Neuronal stem cell (in vitro differentiated cells): ENCODE measurements around the gene PTPRZ1.

Experiments used
- DNase-seq: peaks from one replicate; pipeline ENCODE4 v3.0.0-alpha.2; 2013; ENCODE audit warnings: low spot score
- H2AFZ ChIP-seq: one replicate; pipeline ENCODE4 v1.6.1; 2013; ENCODE audit warnings: mild to moderate bottlenecking, low read length, inconsistent platforms
- H2AK5ac ChIP-seq: 2 replicates; pipeline ENCODE4 v1.6.1; 2013; ENCODE audit warnings: low read depth, mild to moderate bottlenecking, inconsistent platforms, low read length, moderate library complexity, mixed read lengths
- H2BK120ac ChIP-seq: 2 replicates; pipeline ENCODE4 v1.6.1; 2013; ENCODE audit warnings: low read depth, mild to moderate bottlenecking, inconsistent platforms, low read length, moderate library complexity, mixed read lengths
- H2BK12ac ChIP-seq: one replicate; pipeline ENCODE4 v1.6.1; 2013; ENCODE audit warnings: low read length, inconsistent platforms
- H2BK15ac ChIP-seq: 2 replicates; pipeline ENCODE4 v1.6.1; 2013; ENCODE audit warnings: mild to moderate bottlenecking, low read length, inconsistent platforms, mixed read lengths
- H2BK5ac ChIP-seq: one replicate; pipeline ENCODE4 v1.6.1; 2013; ENCODE audit warnings: inconsistent platforms, mild to moderate bottlenecking, low read length, moderate library complexity
- H3K14ac ChIP-seq: one replicate; pipeline ENCODE4 v1.6.1; 2013; ENCODE audit warnings: low read length, inconsistent platforms
- H3K18ac ChIP-seq: 2 replicates; pipeline ENCODE4 v1.6.1; 2013; ENCODE audit warnings: low read length, inconsistent platforms
- H3K23ac ChIP-seq: 2 replicates; pipeline ENCODE4 v1.6.1; 2013; ENCODE audit warnings: low read depth, mild to moderate bottlenecking, mixed read lengths, low read length, inconsistent platforms; ENCODE audit not compliant: poor library complexity
- H3K27ac ChIP-seq: replicated peaks from 3 replicates; pipeline ENCODE4 v1.5.1; 2013; ENCODE audit warnings: low read length, inconsistent platforms
- H3K27me3 ChIP-seq, 3 experiments: 2 replicates each; pipeline ENCODE4 v1.6.1; 2013; ENCODE audit warnings: low read length in 3 of 3, mild to moderate bottlenecking in 2 of 3, inconsistent platforms in 1 of 3, low read depth in 1 of 3, mixed read lengths in 1 of 3, moderate library complexity in 1 of 3; ENCODE audit not compliant: control insufficient read depth in 3 of 3, insufficient read depth in 3 of 3
- H3K36me3 ChIP-seq, 2 donors: replicated peaks in 1 of 2; 2 replicates each; pipeline ENCODE4 v1.6.1; 2013; ENCODE audit warnings: low read length in 2 of 2; ENCODE audit not compliant: control insufficient read depth in 2 of 2, insufficient read depth in 2 of 2
- H3K4ac ChIP-seq: 2 replicates; pipeline ENCODE4 v1.6.1; 2013; ENCODE audit warnings: inconsistent platforms, mild to moderate bottlenecking, low read length, moderate library complexity
- H3K4me1 ChIP-seq, 2 donors: 1 replicate in 1 of 2; 2 replicates in 1 of 2; pipeline ENCODE4 v1.6.1; 2013; ENCODE audit warnings: low read length in 2 of 2, low read depth in 1 of 2; ENCODE audit not compliant: control insufficient read depth in 2 of 2, insufficient read depth in 1 of 2
- H3K4me2 ChIP-seq: one replicate; pipeline ENCODE4 v1.6.1; 2013; ENCODE audit warnings: mild to moderate bottlenecking, low read length, inconsistent platforms; ENCODE audit not compliant: insufficient read depth, poor library complexity, severe bottlenecking
- H3K4me3 ChIP-seq, 2 donors: 2 replicates each; pipeline ENCODE4 v1.5.1; 2013; ENCODE audit warnings: low read length in 2 of 2, mild to moderate bottlenecking in 2 of 2, inconsistent platforms in 1 of 2, moderate library complexity in 1 of 2
- H3K79me1 ChIP-seq: one replicate; pipeline ENCODE4 v1.6.1; 2013; ENCODE audit warnings: low read depth, mild to moderate bottlenecking, inconsistent platforms, low read length, moderate library complexity
- H3K9ac ChIP-seq: one replicate; pipeline ENCODE4 v1.6.1; 2013; ENCODE audit warnings: mild to moderate bottlenecking, low read depth, low read length, inconsistent platforms; ENCODE audit not compliant: poor library complexity
- H3K9me3 ChIP-seq, 2 donors: replicated peaks in 1 of 2; 2 replicates each; pipeline versions ENCODE3 to v1.6.1; 2013; ENCODE audit warnings: low read length in 2 of 2, mild to moderate bottlenecking in 2 of 2, inconsistent platforms in 1 of 2, low read depth in 1 of 2, mixed read lengths in 1 of 2, moderate library complexity in 1 of 2; ENCODE audit not compliant: control insufficient read depth in 2 of 2, insufficient read depth in 1 of 2
- H4K8ac ChIP-seq: one replicate; pipeline ENCODE4 v1.6.1; 2013; ENCODE audit warnings: low read depth, mild to moderate bottlenecking, inconsistent platforms, low read length, moderate library complexity
- H4K91ac ChIP-seq: one replicate; pipeline ENCODE4 v1.6.1; 2013; ENCODE audit warnings: low read length, low read depth, mild to moderate bottlenecking, inconsistent platforms; ENCODE audit not compliant: poor library complexity
- WGBS, 2 donors: extraction: QIAGEN DNeasy Blood & Tissue Kit; methylation state at CpG; one replicate each; pipeline ENCODE4 v1.1.7; 2013; ENCODE audit warnings: missing lambda C conversion rate in 2 of 2, mixed read lengths in 1 of 2; ENCODE audit not compliant: insufficient read length in 2 of 2, insufficient replicate concordance in 1 of 2; ENCODE audit errors: extremely low coverage in 2 of 2; 5-methylcytosine and 5-hydroxymethylcytosine counted together

PTPRZ1 gene

DNA sequence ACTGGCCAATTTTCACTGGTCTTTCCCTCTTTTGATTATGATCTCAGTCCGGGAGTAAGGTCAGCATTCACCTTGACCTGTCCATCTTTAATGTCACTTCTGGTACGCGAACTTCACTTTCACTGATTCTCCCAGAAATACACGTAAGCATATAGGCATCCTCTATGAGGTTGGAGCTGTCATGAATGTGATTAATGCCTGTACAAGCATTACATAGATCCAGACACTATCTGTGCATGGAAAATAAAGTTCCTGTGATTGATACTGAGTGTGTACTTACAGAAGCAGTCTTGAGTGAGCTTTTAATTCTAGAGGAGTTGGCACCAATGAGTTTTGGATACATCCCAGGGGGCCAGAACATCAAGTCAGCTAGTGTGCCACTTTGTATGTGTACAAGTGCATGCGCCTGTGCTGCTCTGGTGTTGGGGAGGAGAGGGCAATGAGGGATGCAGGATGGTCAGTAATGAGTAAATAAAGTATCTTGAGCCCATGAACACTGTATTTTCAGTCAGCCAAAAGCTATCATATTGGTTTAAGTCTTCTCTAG lies 6.0 kb downstream of the PTPRZ1 start:
- no peak overlapping the region for H3K23ac ChIP-seq
- no peak overlapping the region for H3K27ac ChIP-seq
- no CpG with 5 or more reads among the region's 5 CpGs for WGBS, 2 donors
- no peak overlapping the region for H3K18ac ChIP-seq
- no peak for DNase-seq
- H2AFZ ChIP-seq: no peak overlapping the region
- H3K36me3 ChIP-seq: peaks cover 4 to 82% of the 10 kb centered on the region in 2 donors
- no peak overlapping the region for H2BK15ac ChIP-seq
- no peak overlapping the region for H2AK5ac ChIP-seq
- no peak overlapping the region for H3K14ac ChIP-seq
- H3K9ac ChIP-seq: no peak overlapping the region
- H2BK120ac ChIP-seq: no peak overlapping the region
- no peak overlapping the region for H4K8ac ChIP-seq
- no peak overlapping the region for H3K4ac ChIP-seq
- no peak overlapping the region for H2BK12ac ChIP-seq
- no peak overlapping the region for H3K4me3 ChIP-seq
- no peak overlapping the region for H3K4me2 ChIP-seq
- no peaks in the 10 kb centered on the region for H3K79me1 ChIP-seq
- peaks cover 0 to 21% of the 10 kb centered on the region in 2 donors for H3K4me1 ChIP-seq
- H3K9me3 ChIP-seq: peaks cover 0 to 68% of the 10 kb centered on the region in 2 donors
- H4K91ac ChIP-seq: no peak overlapping the region
- no peaks in the 10 kb centered on the region for H3K27me3 ChIP-seq
- no peak overlapping the region for H2BK5ac ChIP-seq

DNA sequence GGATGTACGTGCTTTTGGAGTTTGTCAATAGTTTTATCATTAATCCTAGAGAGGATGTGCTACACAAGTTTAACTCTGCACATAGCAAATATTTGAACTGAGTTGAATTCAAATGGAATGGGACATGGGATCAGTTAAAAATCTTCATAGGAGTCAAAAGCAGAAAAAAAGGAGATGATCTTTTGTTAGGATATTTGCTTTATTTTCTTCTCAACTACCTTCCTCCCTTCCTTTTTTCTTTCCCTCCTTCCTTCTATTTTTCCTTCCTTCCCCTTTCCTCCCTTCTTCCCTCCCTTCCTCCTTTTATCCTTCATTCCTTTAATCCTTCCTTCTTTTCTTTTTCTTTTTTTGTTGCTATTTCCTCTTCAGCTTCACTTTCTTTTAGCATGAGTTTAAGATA lies 6.6 kb downstream of the PTPRZ1 start:
- no peak for DNase-seq
- H3K23ac ChIP-seq: no peak overlapping the region
- no peak overlapping the region for H3K14ac ChIP-seq
- no peak overlapping the region for H3K18ac ChIP-seq
- H3K36me3 ChIP-seq: peaks cover 4 to 86% of the 10 kb centered on the region in 2 donors
- H3K27ac ChIP-seq: no peak overlapping the region
- no peak overlapping the region for H3K4me3 ChIP-seq
- no peak overlapping the region for H2BK15ac ChIP-seq
- H3K4me2 ChIP-seq: no peak overlapping the region
- no peak overlapping the region for H4K8ac ChIP-seq
- H3K9ac ChIP-seq: no peak overlapping the region
- H2BK12ac ChIP-seq: no peak overlapping the region
- peaks cover 0 to 21% of the 10 kb centered on the region in 2 donors for H3K4me1 ChIP-seq
- H2AFZ ChIP-seq: no peak overlapping the region
- no peak overlapping the region for H3K4ac ChIP-seq
- H3K79me1 ChIP-seq: no peaks in the 10 kb centered on the region
- no peak overlapping the region for H4K91ac ChIP-seq
- no peaks in the 10 kb centered on the region for H3K27me3 ChIP-seq
- no peak overlapping the region for H2BK120ac ChIP-seq
- H2AK5ac ChIP-seq: no peak overlapping the region
- no CpG with 5 or more reads among the region's 1 CpG for WGBS, 2 donors
- peaks cover 0 to 72% of the 10 kb centered on the region in 2 donors for H3K9me3 ChIP-seq
- no peak overlapping the region for H2BK5ac ChIP-seq

DNA sequence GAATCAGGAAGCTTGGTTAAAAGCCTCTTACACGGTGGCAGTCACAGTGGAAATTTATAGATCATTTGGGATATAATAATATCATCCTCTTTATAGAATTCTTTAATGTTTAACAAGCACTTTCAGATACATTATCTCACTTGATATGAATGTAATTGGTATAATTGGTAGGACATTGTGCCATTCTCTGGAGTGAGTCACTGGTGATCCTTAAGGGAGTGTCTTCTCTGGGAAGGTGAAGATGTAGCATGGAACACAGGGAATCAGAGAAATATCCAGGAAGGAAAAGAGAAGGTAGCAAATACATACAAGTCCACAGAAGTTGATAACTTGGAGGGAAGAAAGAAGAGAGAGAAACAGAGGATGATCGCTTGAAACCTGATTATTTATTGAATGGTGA lies 9.8 kb downstream of the PTPRZ1 start:
- no peak overlapping the region for H2BK15ac ChIP-seq
- H3K4me3 ChIP-seq: no peak overlapping the region
- DNase-seq: no peak
- H3K18ac ChIP-seq: no peak overlapping the region
- no peak overlapping the region for H3K14ac ChIP-seq
- no peak overlapping the region for H2AK5ac ChIP-seq
- H2BK12ac ChIP-seq: no peak overlapping the region
- H3K27me3 ChIP-seq: no peaks in the 10 kb centered on the region
- H4K91ac ChIP-seq: no peak overlapping the region
- H3K4me2 ChIP-seq: no peak overlapping the region
- no peaks in the 10 kb centered on the region for H3K79me1 ChIP-seq
- peaks cover 2 to 88% of the 10 kb centered on the region in 2 donors for H3K36me3 ChIP-seq
- no peak overlapping the region for H3K9ac ChIP-seq
- WGBS, 2 donors: no CpG with 5 or more reads among the region's 2 CpGs
- no peak overlapping the region for H3K4ac ChIP-seq
- H3K23ac ChIP-seq: no peak overlapping the region
- H3K4me1 ChIP-seq: peaks cover 0 to 18% of the 10 kb centered on the region in 2 donors
- peaks cover 0 to 65% of the 10 kb centered on the region in 2 donors for H3K9me3 ChIP-seq
- no peak overlapping the region for H2AFZ ChIP-seq
- no peak overlapping the region for H3K27ac ChIP-seq
- no peak overlapping the region for H2BK5ac ChIP-seq
- H4K8ac ChIP-seq: no peak overlapping the region
- H2BK120ac ChIP-seq: no peak overlapping the region

DNA sequence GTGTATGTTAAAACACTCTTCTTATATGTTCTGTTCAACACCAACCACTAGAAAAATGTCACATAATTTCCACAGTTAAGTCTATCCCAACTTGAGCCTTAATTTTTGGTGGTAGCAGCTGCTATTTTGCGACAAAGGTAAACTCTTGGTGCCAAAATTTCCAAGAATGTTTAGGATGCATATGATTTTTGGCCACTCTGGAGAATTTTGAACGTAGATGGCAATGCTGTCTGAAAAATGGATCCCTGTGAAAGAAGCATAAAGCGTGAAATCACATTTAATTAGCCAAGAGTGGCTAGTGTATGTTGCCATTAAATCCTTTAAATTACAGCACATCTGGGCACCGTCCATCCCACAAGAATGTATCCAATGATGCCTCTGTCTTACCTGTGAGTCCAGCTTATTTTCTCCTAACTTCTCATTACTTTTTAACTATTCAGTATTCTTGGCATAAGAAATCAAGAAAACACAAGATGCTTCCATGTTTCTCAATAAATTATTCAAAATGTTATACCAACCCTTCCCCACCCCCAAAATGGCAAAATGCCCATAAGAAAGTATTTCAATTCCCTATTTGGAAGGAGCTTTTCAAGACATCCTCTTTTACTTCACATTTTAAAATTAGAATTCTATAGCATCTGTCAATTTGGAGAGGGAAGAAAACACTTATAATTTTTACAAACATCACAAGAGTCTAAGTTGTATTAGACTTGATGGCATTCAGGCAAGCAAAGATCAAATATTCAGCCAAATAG lies 12.4 kb downstream of the PTPRZ1 start:
- Histone ChIP-seq H2BK12ac (no peak overlapping the region), H3K4me1 (peaks cover 0 to 13% of the 10 kb centered on the region in 2 donors), H3K23ac (no peak overlapping the region), H3K18ac (no peak overlapping the region), H3K36me3 (peaks cover 2 to 92% of the 10 kb centered on the region in 2 donors), H4K8ac (no peak overlapping the region), H3K27me3 (no peaks in the 10 kb centered on the region), H3K4me2 (no peak overlapping the region), H2BK120ac (no peak overlapping the region), H3K79me1 (no peaks in the 10 kb centered on the region), H3K9me3 (peaks cover 0 to 64% of the 10 kb centered on the region in 2 donors), H3K27ac (no peak overlapping the region), H3K4ac (no peak overlapping the region), H3K4me3 (no peak overlapping the region), H3K9ac (no peak overlapping the region), H2BK15ac (no peak overlapping the region), H4K91ac (no peak overlapping the region), H2AFZ (no peak overlapping the region), H3K14ac (no peak overlapping the region), H2AK5ac (no peak overlapping the region), H2BK5ac (no peak overlapping the region)
- DNase-seq: no peak
- WGBS, 2 donors: no CpG with 5 or more reads among the region's 4 CpGs
